AG04449 (cell line): ENCODE measurements around the gene PEX26.
"Not testable (repeated sequence)": the region's sequence is repeated elsewhere in the genome, so short reads cannot be mapped to it uniquely, and the experiment has no call there.

ENCODE experiments used
- CTCF ChIA-PET: fragments of 350-600 bp; formaldehyde crosslinking; extraction: SDS; loops from one replicate; lab custom pipeline; 2021; ENCODE audit warnings: antibody characterized with exemption; lab: Yijun Ruan, JAX
- POLR2A ChIA-PET: fragments of 400-600, 350-600 bp; formaldehyde crosslinking; extraction: SDS; loops from one replicate; lab custom pipeline; 2020; ENCODE audit warnings: antibody characterized with exemption, inconsistent platforms; lab: Yijun Ruan, JAX
- DNase-seq: peaks from one replicate; pipeline ENCODE4 v3.0.0-alpha.2; 2010; ENCODE audit warnings: low read depth, low spot score
- H3K4me3 ChIP-seq: 2 replicates; pipeline ENCODE4 v1.5.1; 2011; ENCODE audit warnings: low read depth, mild to moderate bottlenecking, control low read depth, low read length
- CTCF ChIP-seq: IDR thresholded peaks from one replicate; pipeline ENCODE4 v1.5.1; 2011; ENCODE audit warnings: mild to moderate bottlenecking, moderate library complexity, low read length, control low read depth, inconsistent platforms; ENCODE audit not compliant: insufficient read depth; ENCODE audit errors: missing control alignments

Gene PEX26

DNA sequence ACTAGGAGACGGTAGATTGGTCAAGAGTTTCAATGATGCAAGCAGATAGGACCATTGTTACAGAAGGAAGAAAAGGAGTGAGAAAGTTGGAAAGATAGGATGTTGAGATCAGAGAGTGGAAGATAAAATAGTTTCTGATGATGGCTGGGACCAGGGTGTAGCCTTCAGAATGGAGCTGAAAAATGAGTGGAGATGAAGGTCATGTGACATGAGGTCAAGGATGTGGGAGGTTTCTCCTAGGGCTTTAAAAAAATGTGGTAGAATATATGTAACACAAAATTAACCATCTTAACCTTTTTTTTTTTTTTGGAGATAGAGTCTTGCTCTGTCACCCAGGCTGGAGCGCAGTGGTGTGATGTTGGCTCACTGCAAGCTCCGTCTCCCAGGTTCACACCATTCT lies 18.3 kb upstream of the PEX26 start:
- no peak overlapping the region for H3K4me3 ChIP-seq
- no peak for TF ChIP-seq CTCF
- ChIA-PET CTCF (interaction anchor here (1.2 to 1.9 kb wide), 2 partner anchors 17 to 36 kb away, joined by 3 to 5 read pairs; no protein-coding TSS in a partner anchor), POLR2A (no interaction called here)
- DNase-seq = no peak

DNA sequence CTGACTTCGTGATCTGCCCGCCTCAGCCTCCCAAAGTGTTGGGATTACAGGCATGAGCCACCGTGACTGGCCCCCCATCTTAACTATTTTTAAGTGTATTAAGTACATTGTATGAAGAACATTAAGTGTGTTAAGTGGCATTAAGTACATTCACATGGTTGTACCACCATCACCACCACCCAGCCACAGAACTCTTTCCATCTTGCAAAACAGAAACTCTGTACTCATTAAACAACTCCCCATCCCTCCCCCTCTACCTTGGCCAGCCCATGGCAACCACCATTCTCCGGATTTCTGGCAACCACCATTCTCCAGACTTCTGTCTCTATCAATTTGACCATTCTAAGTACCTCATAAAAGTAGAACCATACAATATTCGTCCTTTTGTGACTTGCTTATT lies 17.8 kb upstream of the PEX26 start:
- no peak for TF ChIP-seq CTCF
- CTCF ChIA-PET = interaction anchor here (1.2 kb wide), 1 partner anchor 16 kb away, joined by 3 read pairs; no protein-coding TSS in a partner anchor

GRCh38 chr22:18060646-18061620 lies 16.9 kb upstream of the PEX26 start:
- no peak overlapping the region for H3K4me3 ChIP-seq
- no peak for DNase-seq

More for the DNA sequence above, 17.8 kb upstream of the PEX26 start:
- H3K4me3 ChIP-seq = no peak overlapping the region
- DNase-seq = no peak
- POLR2A ChIA-PET = no interaction called here

DNA sequence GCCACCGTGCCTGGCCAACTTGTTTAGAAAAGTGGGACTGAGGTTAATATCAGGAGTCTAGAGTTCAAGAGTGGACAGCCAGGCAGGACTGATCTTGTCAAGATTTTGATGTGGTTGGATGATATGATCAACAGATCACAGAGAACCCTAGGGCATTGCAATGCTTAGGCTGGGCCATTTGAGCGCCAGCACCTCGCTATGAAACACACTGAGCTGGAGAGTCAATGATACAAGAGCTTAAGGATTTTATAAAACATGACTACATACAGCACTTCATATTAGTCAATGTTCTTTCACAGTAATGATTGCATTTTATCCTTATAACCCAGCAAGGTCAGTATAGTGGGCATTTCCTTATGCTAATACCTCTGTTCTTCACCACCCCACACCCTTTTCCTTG lies 15.4 kb upstream of the PEX26 start:
- TF ChIP-seq CTCF = no peak
- POLR2A ChIA-PET = no interaction called here
- CTCF ChIA-PET = interaction anchor here (1.5 to 2.0 kb wide), 4 partner anchors 10 to 39 kb away, joined by 5 to 20 read pairs (median 7); partner anchors contain the start of gene MICAL3
- no peak for DNase-seq
- no peak overlapping the region for H3K4me3 ChIP-seq

More at GRCh38 chr22:18060646-18061620, 16.9 kb upstream of the PEX26 start:
- POLR2A ChIA-PET = interaction anchor here (1.0 kb wide), 1 partner anchor 15 kb away, joined by 3 read pairs; no protein-coding TSS in a partner anchor
- CTCF ChIA-PET = interaction anchor here (1.0 to 1.5 kb wide), 4 partner anchors 15 to 231 kb away, joined by 3 to 6 read pairs (median 5); no protein-coding TSS in a partner anchor
- TF ChIP-seq CTCF = no peak

DNA sequence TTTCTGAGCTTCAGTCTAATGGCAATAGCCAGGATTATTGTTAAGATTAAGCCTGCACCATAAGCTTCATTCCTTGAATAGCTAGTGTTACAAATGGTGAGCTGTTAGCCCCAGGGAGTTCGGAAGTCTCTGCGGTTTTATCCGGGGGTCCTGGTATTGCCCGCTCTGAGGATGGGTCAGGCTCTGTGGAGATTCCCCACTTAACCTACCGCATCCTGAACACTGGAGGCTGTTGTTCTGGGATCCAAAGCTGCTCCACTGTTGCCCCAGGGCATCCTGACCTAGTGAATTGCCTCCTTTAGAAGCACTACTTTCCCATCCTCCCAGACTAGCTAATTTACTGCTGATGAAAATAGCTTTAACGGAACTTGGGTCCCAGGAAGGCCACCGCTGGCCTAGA lies 14.5 kb upstream of the PEX26 start:
- POLR2A ChIA-PET = no interaction called here
- H3K4me3 ChIP-seq = no peak overlapping the region
- no peak for TF ChIP-seq CTCF
- no peak for DNase-seq
- CTCF ChIA-PET = interaction anchor here (1.5 to 2.0 kb wide), 3 partner anchors 9 to 38 kb away, joined by 7 to 20 read pairs (median 7); partner anchors contain the start of gene MICAL3

DNA sequence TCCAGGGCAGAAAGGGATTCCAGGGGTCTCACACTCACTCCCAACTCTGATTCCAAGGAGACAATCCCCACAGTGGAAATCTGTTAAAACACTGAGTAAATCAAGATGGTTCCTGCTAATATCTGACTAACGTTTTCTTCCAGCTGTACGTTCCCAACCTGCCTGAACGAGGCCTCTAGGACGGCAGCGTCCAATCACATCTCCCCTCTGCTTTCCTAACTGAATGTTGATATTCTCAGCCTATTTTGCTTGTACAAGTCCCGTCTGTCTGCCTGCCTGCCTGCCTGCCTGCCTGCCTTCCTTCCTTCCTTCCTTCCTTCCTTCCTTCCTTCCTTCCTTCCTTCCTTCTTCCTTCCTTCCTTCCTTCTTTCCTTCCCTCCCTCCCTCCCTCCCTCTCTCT lies 14.1 kb upstream of the PEX26 start:
- CTCF ChIA-PET = interaction anchor here (1.5 to 2.0 kb wide), 3 partner anchors 9 to 38 kb away, joined by 7 to 20 read pairs (median 7); partner anchors contain the start of gene MICAL3
- DNase-seq, H3K4me3 ChIP-seq, POLR2A ChIA-PET: not testable (repeated sequence)
